GM18526 (cell line): Measurements from ENCODE around the gene RPTOR.

Experiments
- POLR2A ChIP-seq: IDR thresholded peaks from 3 replicates; pipeline ENCODE4 v1.6.1; 2011; ENCODE audit not compliant: insufficient read length; ENCODE audit errors: extremely low read depth

RPTOR gene

GRCh38 chr17:80749611-80750010 lies 205.0 kb downstream of the RPTOR start:
- TF ChIP-seq POLR2A, result no peak

GRCh38 chr17:80750263-80750662 lies 205.6 kb downstream of the RPTOR start:
- no peak for TF ChIP-seq POLR2A

GRCh38 chr17:80751070-80751945 lies 206.7 kb downstream of the RPTOR start:
- TF ChIP-seq POLR2A, result no peak

- no peak for TF ChIP-seq POLR2A
These were observed 207.4 kb downstream of the RPTOR start for GRCh38 chr17:80751946-80752581.

- TF ChIP-seq POLR2A, result no peak
These were observed 209.2 kb downstream of the RPTOR start for GRCh38 chr17:80753685-80754345.

GRCh38 chr17:80754846-80755245 lies 210.2 kb downstream of the RPTOR start:
- TF ChIP-seq POLR2A, result no peak

- TF ChIP-seq POLR2A, result no peak
These were observed 211.2 kb downstream of the RPTOR start for GRCh38 chr17:80755650-80756405.

GRCh38 chr17:80758481-80759376 lies 214.1 kb downstream of the RPTOR start:
- TF ChIP-seq POLR2A, result no peak

GRCh38 chr17:80759377-80759673 lies 214.7 kb downstream of the RPTOR start:
- TF ChIP-seq POLR2A, result no peak

- no peak for TF ChIP-seq POLR2A
These were observed 215.9 kb downstream of the RPTOR start for GRCh38 chr17:80760511-80760911.

GRCh38 chr17:80761110-80761871 lies 216.7 kb downstream of the RPTOR start:
- TF ChIP-seq POLR2A, result no peak

GRCh38 chr17:80762076-80762475 lies 217.4 kb downstream of the RPTOR start:
- TF ChIP-seq POLR2A, result no peak

GRCh38 chr17:80763293-80763867 lies 218.7 kb downstream of the RPTOR start:
- no peak for TF ChIP-seq POLR2A
